ENCODE results near the gene PRPF31.

Gene PRPF31

GRCh38 chr19:54141356-54141755, 25.8 kb downstream of the PRPF31 start:
- DNase-seq = no peak

- DNase-seq = no peak
These were observed 26.7 kb downstream of the PRPF31 start for GRCh38 chr19:54142166-54142780.

- no peak for DNase-seq
These were observed 30.1 kb downstream of the PRPF31 start for GRCh38 chr19:54145541-54146158.

GRCh38 chr19:54147676-54148075, 32.1 kb downstream of the PRPF31 start:
- DNase-seq = no peak

- DNase-seq = no peak
These were observed 32.6 kb downstream of the PRPF31 start for GRCh38 chr19:54148158-54148557.

- DNase-seq = no peak
These were observed 33.7 kb downstream of the PRPF31 start for GRCh38 chr19:54149021-54149812.

- no peak for DNase-seq
These were observed 35.9 kb downstream of the PRPF31 start for GRCh38 chr19:54151362-54152035.

- DNase-seq = no peak
These were observed 36.7 kb downstream of the PRPF31 start for GRCh38 chr19:54152267-54152666.

- DNase-seq = peak; percentile 37
These were observed 37.4 kb downstream of the PRPF31 start for GRCh38 chr19:54152878-54153524.

GRCh38 chr19:54153731-54154326, 38.3 kb downstream of the PRPF31 start:
- DNase-seq = no peak

- DNase-seq = peak; percentile 28
These were observed 39.2 kb downstream of the PRPF31 start for GRCh38 chr19:54154603-54155345.

- DNase-seq = no peak
These were observed 40.1 kb downstream of the PRPF31 start for GRCh38 chr19:54155694-54156093.

GRCh38 chr19:54156490-54156889, 40.9 kb downstream of the PRPF31 start:
- DNase-seq = no peak

GRCh38 chr19:54156953-54157352, 41.4 kb downstream of the PRPF31 start:
- no peak for DNase-seq

GRCh38 chr19:54158812-54159351, 43.3 kb downstream of the PRPF31 start:
- no peak for DNase-seq

GRCh38 chr19:54159352-54160181, 44.0 kb downstream of the PRPF31 start, which contains the start of gene LENG1:
LENG1 (minus strand) TSS chr19:54159721; CDS start chr19:54159695, 26 bp downstream.
- DNase-seq = peak; percentile 100

- DNase-seq = no peak
These were observed 44.7 kb downstream of the PRPF31 start for GRCh38 chr19:54160182-54160811.

- DNase-seq = no peak
These were observed 45.3 kb downstream of the PRPF31 start for GRCh38 chr19:54160854-54161253.

- DNase-seq = peak; percentile 55
These were observed 46.8 kb downstream of the PRPF31 start for GRCh38 chr19:54162241-54162805.
